ENCODE measurements around the gene TRAPPC2L. TPM values are rescaled to one million over a fixed set of nuclear protein-coding genes. Genes with fewer than 3 reads are reported as not detected.
A peak's percentile ranks its signal among the peaks of the same experiment; 100 is the strongest.

TRAPPC2L gene
- total RNA-seq, 1 donor = 43.1 TPM

DNA sequence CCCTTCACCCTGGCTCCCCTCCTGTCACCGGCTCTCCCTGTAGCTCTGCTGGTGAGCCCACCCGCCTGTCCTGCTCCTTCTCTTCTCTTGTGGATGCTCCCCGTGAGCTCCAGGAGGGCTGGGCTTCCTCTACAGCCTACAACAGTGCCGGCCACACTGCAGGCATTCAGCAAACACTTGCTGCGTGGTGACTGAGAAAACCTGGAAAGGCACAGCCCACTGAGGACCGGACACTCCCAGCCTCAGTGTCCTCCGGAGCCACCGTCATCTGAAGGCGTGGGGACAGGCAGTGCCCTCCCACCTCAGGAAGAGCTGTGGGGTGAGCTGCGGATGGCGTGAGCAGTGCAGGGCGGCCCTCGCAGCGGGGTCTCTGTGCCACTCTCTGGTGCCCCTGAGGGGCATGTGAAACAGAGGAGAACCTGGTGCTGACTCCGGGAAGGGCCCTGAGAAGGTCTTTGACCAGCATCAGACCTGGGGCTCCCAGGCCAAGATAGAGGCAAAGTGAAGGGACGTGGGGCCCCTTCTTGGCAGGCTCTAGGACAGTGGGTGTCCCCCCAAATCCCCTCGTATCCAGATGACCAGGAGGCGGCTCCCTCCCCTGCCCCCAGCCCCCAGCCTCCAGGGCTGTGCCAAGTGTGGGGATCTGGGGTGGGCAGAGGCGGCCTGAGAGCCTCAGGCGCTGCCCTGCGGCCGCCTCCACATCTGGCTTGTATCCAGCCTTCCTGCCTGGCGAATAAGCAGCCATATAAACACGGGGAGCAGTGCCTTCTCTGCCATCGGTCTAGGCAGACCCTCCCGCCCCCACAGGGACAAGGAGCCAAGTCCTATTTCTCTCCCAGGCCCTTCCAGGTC lies 53.6 kb downstream of the TRAPPC2L start:
- DNase-seq (ENCODE audit: insufficient read length, low spot score, missing footprints) = peak; percentile 92
- peaks cover 16% of the 10 kb centered on the region for H3K27me3 ChIP-seq (ENCODE audit: insufficient read depth, low read length)
- no peaks in the 10 kb centered on the region for H3K36me3 ChIP-seq (ENCODE audit: insufficient read depth, low read length)
- peaks cover 4% of the 10 kb centered on the region for H3K4me1 ChIP-seq (ENCODE audit: insufficient read depth, low read length)
- TF ChIP-seq, protein P1, sequence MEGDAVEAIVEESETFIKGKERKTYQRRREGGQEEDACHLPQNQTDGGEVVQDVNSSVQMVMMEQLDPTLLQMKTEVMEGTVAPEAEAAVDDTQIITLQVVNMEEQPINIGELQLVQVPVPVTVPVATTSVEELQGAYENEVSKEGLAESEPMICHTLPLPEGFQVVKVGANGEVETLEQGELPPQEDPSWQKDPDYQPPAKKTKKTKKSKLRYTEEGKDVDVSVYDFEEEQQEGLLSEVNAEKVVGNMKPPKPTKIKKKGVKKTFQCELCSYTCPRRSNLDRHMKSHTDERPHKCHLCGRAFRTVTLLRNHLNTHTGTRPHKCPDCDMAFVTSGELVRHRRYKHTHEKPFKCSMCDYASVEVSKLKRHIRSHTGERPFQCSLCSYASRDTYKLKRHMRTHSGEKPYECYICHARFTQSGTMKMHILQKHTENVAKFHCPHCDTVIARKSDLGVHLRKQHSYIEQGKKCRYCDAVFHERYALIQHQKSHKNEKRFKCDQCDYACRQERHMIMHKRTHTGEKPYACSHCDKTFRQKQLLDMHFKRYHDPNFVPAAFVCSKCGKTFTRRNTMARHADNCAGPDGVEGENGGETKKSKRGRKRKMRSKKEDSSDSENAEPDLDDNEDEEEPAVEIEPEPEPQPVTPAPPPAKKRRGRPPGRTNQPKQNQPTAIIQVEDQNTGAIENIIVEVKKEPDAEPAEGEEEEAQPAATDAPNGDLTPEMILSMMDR (IDR thresholded peaks at IDR 0.05; ENCODE audit: extremely low read depth, low read depth, low read length) = no peak
- no peaks in the 10 kb centered on the region for H3K79me2 ChIP-seq (ENCODE audit: insufficient read depth, low read length)
- no peak overlapping the region for H3K4me2 ChIP-seq (ENCODE audit: insufficient read depth, low read length)
- no peak overlapping the region for H2AFZ ChIP-seq (ENCODE audit: low read length)
- H4K20me1 ChIP-seq (ENCODE audit: insufficient read depth, low read length) = no peaks in the 10 kb centered on the region
- no peaks in the 10 kb centered on the region for H3K9me3 ChIP-seq (ENCODE audit: low read depth, low read length)
- H3K4me3 ChIP-seq (ENCODE audit: insufficient read depth, low read length) = no peak overlapping the region
- H3K27ac ChIP-seq (ENCODE audit: low read depth, low read length) = no peak overlapping the region

DNA sequence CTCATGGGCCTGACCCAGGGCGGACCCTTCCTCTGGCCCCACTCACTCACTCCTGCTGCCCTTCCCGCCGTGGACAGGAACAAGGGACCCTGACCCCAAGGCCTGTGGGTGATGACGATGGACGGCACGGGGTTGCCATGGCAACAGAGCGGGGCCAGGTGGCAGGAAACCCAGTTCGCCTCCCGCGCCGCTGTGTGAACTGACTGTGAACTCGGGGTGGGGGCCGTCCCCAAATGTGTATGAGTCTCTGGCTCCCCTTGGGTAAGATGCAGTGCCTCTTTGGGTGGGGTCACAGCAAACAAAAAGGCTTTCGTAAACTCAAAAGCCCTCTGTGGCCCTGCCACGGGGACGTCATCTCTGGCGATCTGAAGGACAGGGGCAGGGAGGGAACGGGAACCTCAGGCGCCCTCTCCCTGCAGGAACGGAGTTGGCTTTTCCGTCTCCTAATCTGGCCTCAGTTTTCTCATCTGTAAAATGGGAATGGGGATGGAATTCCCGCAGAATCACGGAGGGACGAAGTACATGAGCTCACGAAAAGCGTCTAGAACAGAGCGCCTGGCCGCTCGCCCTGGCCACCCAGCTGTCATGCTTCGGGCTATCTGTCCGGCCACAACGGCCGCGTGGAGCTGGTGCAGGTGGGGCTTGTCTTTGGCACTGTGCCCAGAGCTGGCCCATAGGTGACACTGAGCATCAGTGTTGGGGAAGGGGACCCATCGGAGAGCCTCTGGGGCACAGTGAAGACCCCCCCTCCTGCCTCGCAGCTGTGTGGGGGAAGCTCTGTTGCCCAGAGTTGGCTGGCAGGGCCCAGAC lies 54.4 kb downstream of the TRAPPC2L start:
- H4K20me1 ChIP-seq (ENCODE audit: insufficient read depth, low read length) = no peaks in the 10 kb centered on the region
- H3K4me2 ChIP-seq (ENCODE audit: insufficient read depth, low read length) = no peak overlapping the region
- H3K36me3 ChIP-seq (ENCODE audit: insufficient read depth, low read length) = no peaks in the 10 kb centered on the region
- H3K27ac ChIP-seq (ENCODE audit: low read depth, low read length) = no peak overlapping the region
- no peaks in the 10 kb centered on the region for H3K9me3 ChIP-seq (ENCODE audit: low read depth, low read length)
- TF ChIP-seq, protein P1 (IDR thresholded peaks at IDR 0.05; ENCODE audit: extremely low read depth, low read depth, low read length) = no peak
- H3K4me1 ChIP-seq (ENCODE audit: insufficient read depth, low read length) = peaks cover 4% of the 10 kb centered on the region
- peaks cover 16% of the 10 kb centered on the region for H3K27me3 ChIP-seq (ENCODE audit: insufficient read depth, low read length)
- H3K4me3 ChIP-seq (ENCODE audit: insufficient read depth, low read length) = no peak overlapping the region
- H2AFZ ChIP-seq (ENCODE audit: low read length) = no peak overlapping the region
- H3K79me2 ChIP-seq (ENCODE audit: insufficient read depth, low read length) = no peaks in the 10 kb centered on the region
- DNase-seq (ENCODE audit: insufficient read length, low spot score, missing footprints) = no peak

DNA sequence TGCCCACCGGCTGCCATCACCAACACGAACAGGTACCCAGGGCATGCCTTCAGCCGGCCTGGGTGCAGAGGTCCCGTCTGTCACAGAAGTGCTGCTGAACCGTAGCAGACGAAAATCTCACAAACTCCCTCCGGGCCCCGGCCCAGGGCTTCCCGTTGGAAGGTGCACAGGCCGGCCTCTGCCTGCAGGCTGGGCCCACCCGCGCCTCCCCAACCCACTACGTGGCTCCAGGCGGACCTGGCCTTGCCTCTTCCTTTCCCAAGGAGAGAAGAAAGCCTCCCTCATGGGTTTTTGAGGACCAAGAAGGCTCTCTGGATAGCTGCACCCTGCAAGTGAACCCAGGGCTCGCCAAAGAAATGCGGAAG lies 55.0 kb downstream of the TRAPPC2L start:
- Histone ChIP-seq H4K20me1 (ENCODE audit: insufficient read depth, low read length) (no peaks in the 10 kb centered on the region), H3K4me3 (ENCODE audit: insufficient read depth, low read length) (no peak overlapping the region), H3K36me3 (ENCODE audit: insufficient read depth, low read length) (no peaks in the 10 kb centered on the region), H3K79me2 (ENCODE audit: insufficient read depth, low read length) (no peaks in the 10 kb centered on the region), H3K4me1 (ENCODE audit: insufficient read depth, low read length) (peaks cover 4% of the 10 kb centered on the region), H3K27ac (ENCODE audit: low read depth, low read length) (no peak overlapping the region), H3K9me3 (ENCODE audit: low read depth, low read length) (no peaks in the 10 kb centered on the region), H3K4me2 (ENCODE audit: insufficient read depth, low read length) (no peak overlapping the region), H3K27me3 (ENCODE audit: insufficient read depth, low read length) (peaks cover 16% of the 10 kb centered on the region), H2AFZ (ENCODE audit: low read length) (no peak overlapping the region)
- TF ChIP-seq, protein P1 (IDR thresholded peaks at IDR 0.05; ENCODE audit: extremely low read depth, low read depth, low read length) = no peak
- no peak for DNase-seq (ENCODE audit: insufficient read length, low spot score, missing footprints)

Other genes starting within 250 kb of the TRAPPC2L start
- gene IL17C, start 218.6 kb upstream of the TRAPPC2L start, total RNA-seq = under 0.01 and 0.29 TPM in 2 replicates
- gene CYBA, start 206.1 kb upstream of the TRAPPC2L start, total RNA-seq = 144 and 250 TPM in 2 replicates
- 67.3 and 73.1 TPM in 2 replicates for gene MVD, start 194.0 kb upstream of the TRAPPC2L start, total RNA-seq
- gene SNAI3, start 170.6 kb upstream of the TRAPPC2L start, total RNA-seq = not detected in 2 replicates
- 14.5 and 18.0 TPM in 2 replicates for gene RNF166, start 150.7 kb upstream of the TRAPPC2L start, total RNA-seq
- gene CTU2, start 150.6 kb upstream of the TRAPPC2L start, total RNA-seq = 14.8 and 15.6 TPM in 2 replicates
- 187 and 207 TPM in 2 replicates for gene PIEZO1, start 71.9 kb upstream of the TRAPPC2L start, total RNA-seq
- gene CDT1, start 53.3 kb upstream of the TRAPPC2L start, total RNA-seq = 2.9 TPM in 2 replicates
- 41.8 and 53.6 TPM in 2 replicates for gene APRT, start 45.2 kb upstream of the TRAPPC2L start, total RNA-seq
- gene GALNS, start 180 bp upstream of the TRAPPC2L start, total RNA-seq = 43.6 and 48.1 TPM in 2 replicates
- not detected in 2 replicates for gene PABPN1L, start 9.5 kb downstream of the TRAPPC2L start, total RNA-seq
- gene CBFA2T3, start 120.1 kb downstream of the TRAPPC2L start, total RNA-seq = not detected in 2 replicates
- 25.6 and 29.3 TPM in 2 replicates for gene ACSF3, start 236.7 kb downstream of the TRAPPC2L start, total RNA-seq

Measured in osteoblast (primary cell).